ENCODE data around the gene HOXA3. TPM values are rescaled to one million over a fixed set of nuclear protein-coding genes. Genes with fewer than 3 reads are reported as not detected.

The HOXA3 gene
- total and polyA plus RNA-seq, 2 of the 13 experiments (the other 11 are each of a cell fraction or from before 2014, with no cell fraction given): 2.9 to 4.6 TPM

GRCh38 chr7:27130540-27131389 is 21.6 kb downstream of the HOXA3 start, which contains the start of gene HOXA4 (continued):
- TF ChIP-seq KMT2B (CRISPR knock-in tag; IDR thresholded peaks at IDR 0.05) (peak; percentile 73; the same call in 1 of the 2 replicates), ZNF432 (CRISPR knock-in tag; IDR thresholded peaks at IDR 0.05; ENCODE audit: borderline replicate concordance) (no peak), HNF1A (IDR thresholded peaks at IDR 0.05; ENCODE audit: low read depth) (no peak), HNF1A (CRISPR knock-in tag; IDR thresholded peaks at IDR 0.05; ENCODE audit: borderline replicate concordance) (no peak; the same call in 1 of the 2 replicates), NR1H2 (CRISPR knock-in tag; IDR thresholded peaks at IDR 0.05; ENCODE audit: borderline replicate concordance, low read depth) (no peak), ZBTB7B (CRISPR knock-in tag; IDR thresholded peaks at IDR 0.05) (peak; percentile 73; the same call in 1 of the 2 replicates), HOXA5 (CRISPR knock-in tag; IDR thresholded peaks at IDR 0.05) (no peak), KLF11 (CRISPR knock-in tag; IDR thresholded peaks at IDR 0.05) (no peak; the same call in 1 of the 2 replicates), SALL1 (CRISPR knock-in tag; IDR thresholded peaks at IDR 0.05) (peak; percentile 82), ZNF574 (CRISPR knock-in tag; IDR thresholded peaks at IDR 0.05) (no peak), TERF1 (CRISPR knock-in tag; IDR thresholded peaks at IDR 0.05) (no peak), ZNF329 (CRISPR knock-in tag; IDR thresholded peaks at IDR 0.05; ENCODE audit: low read depth) (no peak), ZNF570 (CRISPR knock-in tag; IDR thresholded peaks at IDR 0.05; ENCODE audit: borderline replicate concordance) (no peak), NR2F6 (IDR thresholded peaks at IDR 0.05) (no peak), NR2F6 (CRISPR knock-in tag; IDR thresholded peaks at IDR 0.05) (no peak), GLMP (CRISPR knock-in tag; IDR thresholded peaks at IDR 0.05; ENCODE audit: borderline replicate concordance) (no peak), BORCS8-MEF2B (CRISPR knock-in tag; IDR thresholded peaks at IDR 0.05) (peak; percentile 87)

Measured in HepG2 (cell line).